GM18858 (cell line): ENCODE data around the gene LFNG.

ENCODE experiments used
- ATAC-seq: cut with Tn5 transposase; IDR thresholded peaks from one replicate; pipeline ENCODE4 v1.9.1; 2021; ENCODE audit not compliant: unreplicated experiment

The LFNG gene

DNA sequence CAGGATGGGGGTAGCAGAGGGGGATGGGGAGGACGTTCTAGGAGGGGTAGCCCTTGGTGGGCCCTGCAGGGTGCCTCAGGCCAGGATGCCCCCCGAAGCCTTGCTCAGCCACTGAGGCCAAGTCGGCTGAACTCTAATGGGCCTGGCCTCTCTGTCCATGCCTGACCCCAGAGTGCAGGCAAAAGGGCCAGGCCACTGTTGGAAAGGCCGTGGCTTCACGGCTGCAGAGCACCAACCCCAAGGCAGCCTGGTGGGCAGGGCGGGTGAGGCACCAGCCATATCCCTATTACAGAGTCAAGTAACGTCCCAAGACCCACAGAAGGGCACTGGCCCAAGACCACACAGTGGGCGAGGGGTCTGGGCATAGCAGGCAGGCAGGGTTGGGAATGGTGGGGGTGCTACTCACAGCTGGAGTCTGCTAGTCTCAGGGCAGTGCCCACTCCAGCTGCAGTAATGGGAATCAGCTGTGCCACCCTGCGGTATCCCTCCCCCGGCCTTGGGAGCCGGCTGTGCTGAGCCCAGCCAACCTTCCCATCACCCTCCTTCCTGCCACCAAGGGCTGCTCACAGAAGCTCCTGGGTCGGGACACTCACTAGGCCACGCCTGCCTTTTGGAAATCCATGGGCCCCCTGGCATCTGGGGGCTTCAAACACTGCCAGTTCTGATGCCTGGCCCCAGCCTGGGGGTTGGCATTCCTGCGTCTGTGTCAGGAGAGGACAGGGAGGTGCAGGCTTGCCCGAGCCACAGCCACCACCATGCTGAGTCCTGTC is 4.0 kb upstream of the LFNG start:
- ATAC-seq: no peak

DNA sequence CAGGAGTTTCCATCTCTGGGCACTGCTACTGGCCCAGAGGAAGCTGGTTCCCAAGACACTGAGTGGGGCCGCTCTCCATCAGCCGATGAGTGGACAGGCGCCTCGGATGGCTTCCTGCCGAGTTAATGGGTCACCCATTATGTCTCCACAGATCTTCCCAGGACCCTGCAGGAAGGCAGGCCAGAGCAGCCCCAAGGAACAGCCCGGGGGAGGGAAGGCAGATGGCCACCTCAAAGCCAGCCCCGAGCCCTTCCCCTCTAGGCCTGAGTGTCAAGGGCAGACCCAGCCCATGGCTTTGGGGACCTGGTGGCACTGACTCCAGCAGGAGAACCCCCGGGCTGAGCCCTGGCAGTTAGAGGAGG is 3.4 kb upstream of the LFNG start:
- ATAC-seq: no peak

DNA sequence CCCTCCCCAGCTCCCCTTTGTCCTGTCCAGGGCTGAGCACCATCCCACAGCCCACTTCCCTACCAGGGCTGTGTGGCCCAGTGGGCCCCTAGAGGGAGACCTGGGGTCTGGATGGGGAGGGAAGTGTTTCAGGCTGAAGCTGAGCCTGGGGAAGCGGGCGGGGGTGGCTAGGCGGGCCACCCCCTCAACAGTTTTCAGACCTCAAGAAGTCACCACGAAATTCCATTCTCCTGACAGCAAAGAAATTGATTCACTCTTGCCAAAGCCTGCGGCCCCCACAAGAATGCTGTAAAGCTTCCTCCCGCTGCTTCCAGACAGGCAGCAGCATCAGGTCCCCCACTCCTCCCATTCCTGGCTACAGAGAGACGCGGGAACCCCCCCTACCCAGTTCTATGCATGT is 2.5 kb upstream of the LFNG start:
- ATAC-seq: no peak

DNA sequence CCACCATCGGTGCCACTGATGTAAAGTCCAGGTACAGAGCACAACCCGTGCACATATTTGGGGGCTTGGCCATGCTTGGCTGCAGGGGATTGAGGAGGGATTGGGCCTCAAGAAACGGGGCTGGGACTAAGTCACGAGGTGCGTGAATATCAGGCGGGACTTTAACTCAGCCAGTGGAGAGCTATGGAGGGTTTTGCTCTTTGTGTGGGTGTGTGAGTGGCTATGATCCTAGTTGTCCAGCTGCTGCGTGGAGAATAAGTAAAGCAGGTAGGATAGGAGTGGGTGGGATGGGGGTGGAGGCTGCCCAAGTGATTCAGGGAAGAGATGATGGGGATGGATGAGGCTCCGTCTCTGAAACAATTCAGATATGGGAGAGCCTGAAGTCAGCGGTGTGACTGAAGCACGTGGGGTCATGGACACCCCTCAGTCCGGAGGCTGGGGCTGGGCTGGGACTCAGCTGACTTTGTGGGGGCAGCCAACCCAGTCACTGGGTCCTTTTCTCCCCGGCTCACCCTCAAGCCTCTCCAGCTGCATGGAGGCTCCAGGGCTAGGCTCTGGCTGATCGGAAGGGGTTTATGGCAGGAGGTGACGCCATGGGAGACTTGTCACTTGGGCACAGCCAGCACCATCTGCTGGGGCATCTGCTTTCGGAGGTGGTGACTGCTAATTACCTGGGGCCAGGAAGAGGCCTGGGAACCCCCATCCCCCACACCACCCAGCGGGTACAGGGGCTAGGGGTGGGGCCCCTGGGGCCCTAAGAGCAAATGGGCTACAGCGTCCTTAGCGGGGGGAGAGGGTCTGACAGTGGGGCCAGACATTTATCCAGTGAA is 1.7 kb upstream of the LFNG start:
- ATAC-seq: no peak

DNA sequence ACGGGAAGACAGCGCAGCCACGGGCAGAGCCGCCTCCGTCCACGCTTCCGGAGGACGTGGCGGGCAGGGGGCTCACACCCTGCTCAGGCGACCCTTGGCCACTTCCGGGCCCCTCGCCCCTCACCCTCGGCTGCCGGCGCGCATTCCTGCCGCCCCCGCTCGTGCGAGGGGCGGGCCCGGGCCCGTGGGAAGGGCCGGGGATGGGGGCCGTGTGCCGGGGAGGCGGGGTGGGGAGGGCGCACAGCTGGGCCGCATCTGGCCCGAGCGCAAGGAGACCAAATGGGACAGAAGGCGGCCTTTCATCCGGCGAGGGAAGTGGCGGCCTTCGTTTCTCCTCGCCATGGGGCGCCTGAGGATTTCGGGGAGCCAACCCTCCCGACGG is 846 bp upstream of the LFNG start:
- ATAC-seq: no peak

DNA sequence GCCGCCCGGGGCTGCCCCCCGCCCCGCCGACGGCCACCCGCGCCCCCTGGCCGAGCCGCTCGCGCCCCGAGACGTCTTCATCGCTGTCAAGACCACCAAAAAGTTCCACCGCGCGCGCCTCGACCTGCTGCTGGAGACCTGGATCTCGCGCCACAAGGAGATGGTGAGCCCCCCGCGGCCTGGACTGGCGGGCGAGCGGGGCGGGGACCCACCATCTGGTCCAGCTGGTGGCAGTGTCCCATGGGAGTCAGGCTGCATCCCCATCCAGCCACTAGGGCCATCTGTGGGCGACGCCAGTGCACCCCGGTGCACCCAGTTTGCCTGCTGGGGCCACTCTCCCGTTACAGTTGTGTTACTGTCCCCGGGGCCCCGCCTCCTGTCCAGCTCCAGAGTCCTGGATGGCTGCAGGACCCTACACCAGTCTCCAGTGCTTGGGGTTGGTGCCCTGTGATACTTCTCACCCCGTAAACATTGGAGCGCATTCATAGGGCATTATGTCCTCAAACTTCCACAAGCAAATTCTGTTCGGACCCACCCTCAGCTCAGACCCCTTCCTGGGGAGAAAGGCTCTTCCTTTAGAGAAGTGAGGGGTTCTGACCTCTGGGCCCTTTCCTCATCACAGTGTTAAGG is 672 bp downstream of the LFNG start:
- ATAC-seq: no peak

DNA sequence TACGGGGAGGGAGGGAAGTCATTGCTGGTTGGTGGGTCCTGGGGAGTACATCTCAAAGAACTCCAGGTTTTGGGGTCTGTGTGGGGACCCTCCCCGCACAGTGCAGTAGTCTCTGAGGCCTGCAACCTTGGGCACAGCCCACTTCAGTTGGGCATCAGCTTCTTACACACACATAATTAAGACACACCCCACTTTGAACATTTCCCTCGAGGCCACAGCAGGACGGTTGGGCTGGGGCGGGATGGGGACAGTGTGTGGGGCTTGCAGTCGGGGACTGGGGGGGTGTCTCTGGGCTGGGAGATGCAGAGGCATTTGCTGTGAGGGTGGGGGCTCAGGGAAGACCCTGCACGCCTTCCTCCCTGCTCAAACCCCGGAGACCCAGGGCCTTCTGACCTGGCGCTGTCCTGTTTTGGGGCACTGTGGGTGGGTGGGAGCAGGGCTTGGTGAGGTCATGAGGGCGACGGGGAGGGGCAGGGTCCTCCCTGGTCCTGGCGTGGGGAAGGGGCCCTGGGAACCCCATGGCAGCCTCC is 1.3 kb downstream of the LFNG start:
- no peak for ATAC-seq

DNA sequence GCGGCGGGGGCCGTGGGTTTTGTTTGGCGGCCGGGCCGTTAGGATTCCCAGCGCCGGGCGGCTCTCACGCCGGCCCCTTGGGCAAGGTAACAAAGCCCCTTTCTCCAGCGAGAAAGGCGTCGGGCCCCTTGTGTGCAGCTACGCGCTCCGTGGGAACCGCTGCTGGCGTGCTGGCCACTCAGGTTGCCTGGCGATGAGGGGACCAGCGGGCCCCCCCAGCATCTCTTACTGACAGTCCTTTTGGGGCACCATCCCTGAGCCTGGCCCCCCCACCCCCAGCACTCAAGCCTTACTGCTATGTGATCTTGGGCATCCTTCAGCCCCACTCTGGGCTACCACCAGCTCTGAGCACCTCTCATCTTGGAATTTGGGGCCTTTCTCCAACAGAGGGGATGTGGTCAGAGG is 1.8 kb downstream of the LFNG start:
- ATAC-seq: no peak

DNA sequence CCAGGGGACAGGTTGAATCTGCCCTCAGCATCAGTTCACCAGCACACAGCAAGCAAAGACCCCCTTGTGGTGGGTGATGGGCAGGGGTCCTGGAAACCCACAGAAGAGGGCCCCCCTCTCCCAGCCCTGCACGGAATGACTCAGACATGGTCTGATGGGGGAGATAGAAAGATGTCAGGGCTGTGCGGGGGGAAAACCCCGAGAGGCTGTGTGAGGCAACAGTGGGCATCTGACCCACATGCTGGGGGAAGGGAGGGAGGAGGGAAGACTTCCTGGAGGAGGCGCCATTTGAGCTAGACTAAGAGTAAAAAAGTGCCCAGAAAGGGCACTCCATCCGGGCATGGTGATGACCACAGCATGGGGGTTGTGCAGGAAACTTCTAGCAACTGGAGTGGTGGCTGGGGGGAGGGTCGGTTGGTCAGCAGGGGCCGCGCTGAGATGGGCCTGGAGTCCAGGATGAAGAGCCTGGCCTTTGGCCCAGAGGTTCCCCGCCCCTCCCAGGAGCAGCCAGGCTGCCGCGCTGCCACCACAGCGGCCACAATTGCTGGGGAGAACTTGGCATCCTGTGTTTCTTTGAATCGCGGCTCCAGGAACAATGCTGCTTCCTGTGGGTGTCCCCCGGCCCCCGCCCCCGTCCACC is 2.5 kb downstream of the LFNG start:
- ATAC-seq: no peak

DNA sequence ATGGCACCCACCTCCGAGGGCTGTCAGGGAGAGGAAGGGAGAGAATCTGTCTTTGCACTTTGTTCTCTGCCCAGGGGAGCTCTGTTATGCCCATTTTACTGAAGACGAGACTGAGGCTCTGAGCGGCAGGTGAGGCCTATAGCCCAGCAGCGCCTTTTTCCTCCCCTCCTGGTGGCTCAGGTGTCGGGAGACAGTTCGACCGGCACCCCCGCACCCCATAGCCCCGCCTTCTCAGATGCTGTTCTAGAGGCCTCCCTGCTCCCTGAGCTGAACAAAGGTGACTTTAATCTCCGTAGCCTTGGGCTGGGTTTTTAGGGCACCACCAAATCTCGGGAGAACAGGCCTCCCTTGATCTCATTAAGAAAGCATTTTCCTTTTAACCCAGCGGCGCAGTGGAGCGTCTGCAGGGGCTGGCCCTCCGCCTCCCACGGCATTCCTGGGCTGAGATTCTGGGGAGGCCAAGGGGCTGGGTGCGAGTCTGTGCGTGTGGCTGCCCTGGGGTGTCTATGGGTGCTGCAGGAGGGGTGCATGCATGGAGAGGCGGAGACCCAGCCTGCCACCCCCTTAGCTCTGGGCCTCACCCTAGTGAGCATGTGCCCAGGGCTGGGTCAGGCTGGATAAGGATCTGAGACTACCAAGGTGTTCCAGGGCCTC is 3.3 kb downstream of the LFNG start:
- ATAC-seq: no peak

DNA sequence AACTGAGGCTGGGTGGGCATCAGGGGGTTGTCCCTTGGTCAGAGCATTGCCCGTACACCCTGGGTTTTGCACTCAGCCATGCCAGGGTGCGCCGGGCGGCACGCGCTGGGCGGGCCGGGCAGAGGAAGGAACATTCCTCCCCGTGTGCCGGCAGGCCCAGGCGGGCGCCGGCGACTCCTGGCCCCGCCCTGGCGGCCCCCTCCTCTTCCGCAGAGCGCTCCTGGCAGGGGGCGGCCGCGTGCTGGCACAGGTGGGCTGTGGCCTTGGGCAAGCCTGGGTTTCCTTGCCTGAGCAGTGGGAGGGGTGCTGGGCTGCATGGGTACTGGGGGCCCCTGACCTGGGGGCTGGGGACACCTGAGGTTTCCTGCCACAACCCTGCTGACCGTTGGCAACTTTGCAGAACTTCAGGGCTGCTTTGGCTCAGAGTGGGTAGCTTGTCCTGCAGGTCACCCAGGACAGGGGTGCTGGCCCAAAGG is 3.9 kb downstream of the LFNG start:
- no peak for ATAC-seq

DNA sequence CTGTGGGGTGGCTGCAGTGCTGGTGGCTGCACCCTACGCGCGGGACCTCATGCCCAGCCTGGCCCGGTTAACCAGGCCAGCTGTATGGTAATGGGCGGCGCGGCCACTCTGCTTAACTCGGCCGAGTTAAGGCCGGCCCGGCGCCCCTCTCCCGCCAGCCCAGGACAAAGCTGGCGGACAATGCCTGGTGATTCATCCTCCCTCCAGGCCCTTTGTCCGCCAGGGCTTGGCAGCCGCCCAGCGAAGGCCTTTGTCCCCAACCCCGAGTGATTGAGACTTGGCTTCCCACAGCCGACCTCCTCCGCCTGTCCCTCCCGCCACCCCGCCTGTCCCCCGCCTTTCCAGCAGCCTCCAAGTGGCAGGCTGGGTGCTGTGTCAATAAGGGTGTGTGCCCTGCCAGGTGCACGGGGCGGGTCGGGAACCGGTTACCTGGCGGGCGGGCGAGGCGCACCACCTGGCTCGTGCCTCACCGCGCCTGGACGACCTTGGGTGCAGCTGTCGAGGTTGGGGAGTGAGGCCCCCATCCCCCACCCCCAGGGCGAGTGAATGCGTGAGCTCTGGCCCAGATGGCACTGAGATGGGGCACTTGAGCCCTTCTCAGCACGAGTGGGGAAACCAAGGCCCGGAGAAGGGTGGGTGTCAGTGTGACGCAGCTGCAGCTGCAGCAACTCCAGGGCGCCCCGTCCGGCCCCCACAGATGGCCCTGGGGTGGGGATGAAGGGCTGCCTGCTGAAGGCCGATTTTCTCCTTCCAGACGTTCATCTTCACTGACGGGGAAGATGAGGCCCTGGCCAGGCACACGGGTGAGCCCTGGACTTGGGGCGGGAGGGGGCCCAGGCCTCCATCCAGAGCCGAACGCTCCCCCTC is 4.6 kb downstream of the LFNG start:
- ATAC-seq: no peak

DNA sequence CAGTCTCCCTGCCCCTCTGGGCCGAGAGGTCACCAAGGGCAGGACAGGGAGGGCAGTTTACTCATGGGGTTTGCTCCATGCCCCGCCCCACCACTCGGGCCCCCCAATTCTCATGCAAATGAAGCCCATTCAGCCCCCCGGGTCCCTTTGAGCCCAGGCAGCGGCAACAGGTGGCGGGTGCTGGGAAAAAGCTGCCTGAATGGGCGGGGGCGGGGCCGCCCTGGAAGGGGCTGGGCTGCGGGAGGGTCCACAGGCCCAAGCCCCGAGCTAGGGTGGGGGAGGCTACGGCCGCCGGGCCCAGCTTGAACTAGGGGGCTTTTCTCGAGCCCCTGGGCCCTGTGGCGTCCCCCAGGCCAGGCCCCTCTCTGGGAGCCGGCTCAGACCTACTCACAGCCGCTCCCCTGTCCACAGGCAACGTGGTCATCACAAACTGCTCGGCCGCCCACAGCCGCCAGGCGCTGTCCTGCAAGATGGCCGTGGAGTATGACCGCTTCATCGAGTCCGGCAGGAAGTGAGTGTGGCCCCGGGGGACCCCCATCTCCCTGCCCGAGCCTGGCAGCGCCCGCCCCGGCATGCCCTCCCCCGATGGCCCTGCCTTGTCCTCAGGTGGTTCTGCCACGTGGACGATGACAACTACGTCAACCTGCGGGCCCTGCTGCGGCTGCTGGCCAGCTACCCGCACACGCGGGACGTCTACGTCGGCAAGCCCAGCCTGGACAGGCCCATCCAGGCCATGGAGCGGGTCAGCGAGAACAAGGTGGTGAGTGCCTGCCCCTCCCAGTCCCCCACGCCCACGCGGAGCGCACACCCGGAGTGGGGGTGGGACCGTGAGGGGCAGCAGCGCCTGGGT is 5.5 kb downstream of the LFNG start:
- ATAC-seq: no peak

DNA sequence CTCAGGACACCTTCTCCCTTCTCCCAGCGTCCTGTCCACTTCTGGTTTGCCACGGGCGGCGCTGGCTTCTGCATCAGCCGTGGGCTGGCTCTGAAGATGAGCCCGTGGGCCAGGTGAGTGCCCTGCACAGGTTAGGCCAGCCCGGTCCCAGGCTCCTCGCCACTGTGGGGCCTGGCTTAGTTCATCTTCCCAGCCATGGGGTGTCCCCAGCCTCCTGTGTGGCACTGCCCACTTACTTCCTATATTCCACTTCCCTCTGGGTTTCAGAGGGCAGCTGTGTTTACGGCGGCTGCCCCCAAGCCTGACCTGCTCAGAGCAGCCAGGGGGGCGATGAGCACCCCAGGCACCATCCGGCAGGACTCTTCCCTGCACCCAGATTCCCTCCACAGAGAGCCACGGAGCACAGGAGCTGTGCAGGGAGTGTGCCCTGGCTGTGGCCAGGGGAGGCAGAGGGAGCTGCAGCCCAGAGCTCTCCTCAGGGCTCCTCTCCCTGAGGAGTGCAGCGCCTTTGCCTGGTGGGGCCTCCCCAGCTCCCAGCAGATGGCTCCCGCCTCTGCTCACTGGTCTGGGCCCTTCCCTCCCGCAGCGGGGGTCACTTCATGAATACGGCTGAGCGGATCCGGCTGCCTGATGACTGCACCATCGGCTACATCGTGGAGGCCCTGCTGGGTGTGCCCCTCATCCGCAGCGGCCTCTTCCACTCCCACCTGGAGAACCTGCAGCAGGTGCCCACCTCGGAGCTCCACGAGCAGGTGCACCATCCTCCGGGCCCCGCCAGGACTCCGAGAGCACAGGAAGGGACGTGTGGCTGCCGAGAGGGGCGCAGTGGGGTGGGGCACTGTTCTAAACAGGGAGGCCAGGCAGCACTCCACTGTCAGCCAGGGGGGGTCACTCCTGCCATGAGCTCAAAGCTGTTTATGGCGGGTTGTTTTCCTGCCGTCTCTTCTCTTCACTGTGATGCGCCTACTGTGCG is 6.4 kb downstream of the LFNG start:
- no peak for ATAC-seq

DNA sequence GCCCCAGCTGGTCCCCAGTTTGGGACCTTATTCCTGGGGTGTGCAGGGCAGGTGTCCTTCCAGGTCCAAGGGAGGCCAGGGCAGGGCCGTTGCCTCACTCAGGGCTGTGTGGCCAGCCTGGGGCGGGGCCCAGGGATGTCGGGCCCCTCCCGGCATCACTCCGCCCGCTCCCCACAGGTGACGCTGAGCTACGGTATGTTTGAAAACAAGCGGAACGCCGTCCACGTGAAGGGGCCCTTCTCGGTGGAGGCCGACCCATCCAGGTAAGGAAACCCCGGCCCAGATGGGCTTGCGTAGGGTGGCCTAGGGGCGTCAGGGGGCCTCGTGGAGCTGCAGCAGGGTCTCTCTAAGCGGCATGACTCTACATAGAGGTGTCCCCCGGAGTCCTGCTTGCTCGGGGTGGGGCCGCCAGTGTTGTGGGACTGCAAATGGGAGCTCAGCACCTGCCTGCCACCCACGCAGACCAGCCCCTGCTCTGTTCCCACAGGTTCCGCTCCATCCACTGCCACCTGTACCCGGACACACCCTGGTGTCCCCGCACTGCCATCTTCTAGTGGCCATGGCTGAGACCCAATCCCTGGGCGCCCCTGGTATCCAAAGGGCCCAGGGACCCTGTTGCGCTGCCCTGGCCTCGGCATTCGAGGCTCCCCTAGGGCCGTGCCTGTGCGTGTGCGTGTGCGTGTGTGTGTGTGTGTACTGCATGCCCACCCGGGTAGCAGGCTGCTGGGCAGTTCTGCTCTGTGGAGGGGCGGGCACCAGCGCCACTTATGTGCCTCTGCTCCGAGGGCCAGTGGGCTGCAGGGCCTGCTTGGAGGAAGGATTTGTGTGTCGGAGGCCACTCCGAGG is 7.3 kb downstream of the LFNG start:
- ATAC-seq: no peak

DNA sequence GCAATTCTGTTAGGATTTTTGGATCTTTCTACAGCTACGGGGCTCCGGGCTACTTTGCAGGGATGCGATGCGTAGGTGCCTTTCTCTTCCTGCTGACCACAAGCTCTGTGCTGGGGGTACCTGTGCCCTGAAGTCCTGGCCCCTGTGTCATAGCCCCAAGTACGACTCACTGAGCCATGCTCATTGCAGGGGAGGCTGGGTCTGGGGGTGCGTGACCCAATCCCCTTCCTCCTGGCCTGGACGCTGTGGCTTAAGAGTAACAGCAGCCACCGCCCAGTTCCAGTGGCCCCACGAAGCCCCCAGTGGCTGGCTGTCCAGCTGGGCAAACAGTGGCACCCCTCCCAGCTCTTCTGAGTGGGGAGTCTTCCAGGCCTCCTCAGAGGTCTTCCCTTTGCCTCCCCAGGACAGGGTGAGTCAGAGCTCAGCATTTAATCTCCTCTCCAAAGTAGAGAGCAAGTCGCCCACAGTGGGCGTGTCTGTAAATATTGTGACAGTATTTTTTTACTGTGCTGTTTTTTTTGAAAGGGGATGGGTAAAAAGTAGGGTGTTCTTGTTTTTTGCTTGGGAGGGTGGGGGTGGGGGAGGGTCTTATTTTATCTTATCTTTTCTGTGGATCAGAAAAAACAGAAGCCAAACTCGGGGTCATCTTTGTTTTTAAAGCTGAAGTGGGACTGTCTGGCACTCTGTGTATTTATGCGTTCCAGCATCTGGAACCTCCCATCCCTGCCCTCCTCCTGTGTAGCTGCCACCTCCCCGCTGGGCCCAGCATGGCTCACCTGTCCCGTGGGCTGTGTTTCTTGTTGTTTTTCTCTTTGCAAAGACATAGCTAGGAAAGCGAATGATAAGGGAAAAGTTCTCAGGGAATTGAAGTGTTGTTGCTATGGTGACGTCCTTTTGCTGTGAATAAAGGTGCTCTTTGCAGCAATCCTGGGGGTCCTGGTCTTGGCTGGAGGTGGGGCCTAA is 8.2 kb downstream of the LFNG start:
- ATAC-seq: no peak
